Activated gamma-delta T cell treated with Interleukin-2 at 50 U/mL for 16 hours (primary cell): Measurements from ENCODE around the gene HBG1.
"Not testable (repeated sequence)": the region's sequence is repeated elsewhere in the genome, so short reads cannot be mapped to it uniquely, and the experiment has no call there.

Source experiments
- DNase-seq: peaks from one replicate; pipeline ENCODE4 v3.0.0-alpha.2; 2020

HBG1 gene

DNA sequence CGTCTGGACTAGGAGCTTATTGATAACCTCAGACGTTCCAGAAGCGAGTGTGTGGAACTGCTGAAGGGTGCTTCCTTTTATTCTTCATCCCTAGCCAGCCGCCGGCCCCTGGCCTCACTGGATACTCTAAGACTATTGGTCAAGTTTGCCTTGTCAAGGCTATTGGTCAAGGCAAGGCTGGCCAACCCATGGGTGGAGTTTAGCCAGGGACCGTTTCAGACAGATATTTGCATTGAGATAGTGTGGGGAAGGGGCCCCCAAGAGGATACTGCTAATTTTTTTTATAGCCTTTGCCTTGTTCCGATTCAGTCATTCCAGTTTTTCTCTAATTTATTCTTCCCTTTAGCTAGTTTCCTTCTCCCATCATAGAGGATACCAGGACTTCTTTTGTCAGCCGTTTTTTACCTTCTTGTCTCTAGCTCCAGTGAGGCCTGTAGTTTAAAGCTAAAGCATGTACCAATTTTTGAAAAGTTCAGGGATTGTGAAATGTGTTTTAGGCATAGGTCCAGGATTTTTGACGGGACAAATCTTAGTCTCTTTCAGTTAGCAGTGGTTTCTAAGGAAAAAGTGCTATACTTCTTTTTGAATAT, at the start of gene HBG1:
Gene HBG1 (minus strand): TSS at position 51 of the 590 bp plus-strand sequence. CDS start 53 bp downstream, outside the sequence.
- not testable (repeated sequence) for DNase-seq

DNA sequence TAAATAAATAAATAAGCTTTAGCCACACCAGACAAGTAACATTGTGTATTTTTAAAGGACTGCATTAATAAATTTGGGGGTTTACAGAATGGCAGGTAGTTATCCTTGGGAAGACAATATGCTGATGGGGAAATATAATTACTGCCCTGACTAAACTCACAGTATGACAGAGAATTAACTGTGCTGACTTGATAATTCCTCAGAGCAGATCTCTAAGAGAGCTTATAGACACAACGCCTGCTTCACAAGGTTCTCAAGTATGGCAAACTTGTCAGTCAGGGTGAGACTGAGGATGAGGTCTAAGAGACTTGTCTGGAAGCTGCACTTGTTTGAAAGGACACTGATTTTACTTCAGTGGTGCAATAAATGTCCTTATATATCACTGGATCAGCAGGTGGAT, 48.8 kb upstream of the HBG1 start:
- no peak for DNase-seq

- no peak for DNase-seq
Observed at GRCh38 chr11:5297721-5298323, 48.2 kb upstream of the HBG1 start.

- DNase-seq, result not testable (repeated sequence)
Observed at GRCh38 chr11:5294342-5294995, 44.8 kb upstream of the HBG1 start.

DNA sequence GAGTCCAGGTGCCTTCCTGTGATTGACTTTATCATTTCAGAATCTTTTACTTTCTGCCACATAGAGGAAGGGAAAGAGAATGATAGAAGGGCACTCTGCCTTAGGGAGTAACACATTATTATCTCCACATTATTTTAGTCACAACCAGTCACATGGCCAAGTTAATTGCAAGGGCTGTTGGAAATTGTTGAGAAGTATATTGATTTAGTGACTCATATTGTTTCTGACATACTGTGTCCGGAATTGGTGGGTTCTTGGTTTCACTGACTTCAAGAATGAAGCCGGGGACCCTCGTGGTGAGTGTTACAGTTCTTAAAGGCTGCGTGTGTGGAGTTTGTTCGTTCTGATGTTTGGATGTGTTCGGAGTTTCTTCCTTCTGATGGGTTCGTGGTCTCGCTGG, 43.4 kb upstream of the HBG1 start:
- no peak for DNase-seq

DNA sequence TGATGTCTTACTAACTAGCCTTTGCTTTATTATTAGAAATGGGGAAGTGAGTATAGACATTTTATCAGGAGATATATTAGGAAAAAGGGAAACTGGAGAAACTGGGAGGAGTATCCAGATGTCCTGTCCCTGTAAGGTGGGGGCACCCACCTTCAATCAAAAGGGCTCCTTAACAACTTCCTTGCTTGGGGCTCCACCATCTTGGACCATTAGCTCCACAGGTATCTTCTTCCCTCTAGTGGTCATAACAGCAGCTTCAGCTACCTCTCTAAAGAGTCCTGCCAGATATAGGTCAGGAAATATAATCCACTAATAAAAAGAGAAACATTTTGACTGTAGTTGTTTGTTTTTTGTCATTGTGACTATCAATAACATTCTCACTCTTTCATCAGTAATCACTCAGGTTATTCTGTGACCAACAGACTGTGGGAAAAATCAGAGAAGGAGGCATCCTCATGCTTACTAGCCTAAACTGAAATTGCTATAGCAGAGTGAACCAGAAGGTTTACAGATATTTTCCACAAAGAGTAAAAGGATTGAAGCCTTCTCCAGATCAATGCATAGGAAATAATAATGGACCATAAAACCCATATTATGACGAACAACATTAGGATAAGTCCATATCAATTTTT, 41.7 kb upstream of the HBG1 start:
- DNase-seq, result no peak

GRCh38 chr11:5290106-5290505, 40.4 kb upstream of the HBG1 start:
- no peak for DNase-seq

DNA sequence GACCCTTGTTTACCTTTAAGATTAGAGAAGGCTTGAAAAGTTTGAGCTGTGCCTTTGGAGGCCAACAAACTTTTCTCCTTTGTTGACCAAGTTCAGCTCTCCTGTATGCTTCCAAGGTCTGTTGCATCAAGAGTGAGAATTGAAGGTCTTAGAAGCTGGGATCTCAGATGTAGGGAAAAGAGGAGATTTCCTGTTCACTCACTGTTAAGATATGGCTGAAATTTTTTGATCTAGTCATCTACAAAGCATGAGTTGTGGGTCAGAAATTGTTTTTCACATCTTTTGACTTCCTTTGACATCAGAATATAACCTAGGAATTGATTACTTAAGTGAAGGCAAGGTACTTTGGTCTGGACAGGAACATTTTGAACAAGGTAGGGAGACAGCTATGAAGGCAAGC, 40.0 kb upstream of the HBG1 start:
- no peak for DNase-seq

DNA sequence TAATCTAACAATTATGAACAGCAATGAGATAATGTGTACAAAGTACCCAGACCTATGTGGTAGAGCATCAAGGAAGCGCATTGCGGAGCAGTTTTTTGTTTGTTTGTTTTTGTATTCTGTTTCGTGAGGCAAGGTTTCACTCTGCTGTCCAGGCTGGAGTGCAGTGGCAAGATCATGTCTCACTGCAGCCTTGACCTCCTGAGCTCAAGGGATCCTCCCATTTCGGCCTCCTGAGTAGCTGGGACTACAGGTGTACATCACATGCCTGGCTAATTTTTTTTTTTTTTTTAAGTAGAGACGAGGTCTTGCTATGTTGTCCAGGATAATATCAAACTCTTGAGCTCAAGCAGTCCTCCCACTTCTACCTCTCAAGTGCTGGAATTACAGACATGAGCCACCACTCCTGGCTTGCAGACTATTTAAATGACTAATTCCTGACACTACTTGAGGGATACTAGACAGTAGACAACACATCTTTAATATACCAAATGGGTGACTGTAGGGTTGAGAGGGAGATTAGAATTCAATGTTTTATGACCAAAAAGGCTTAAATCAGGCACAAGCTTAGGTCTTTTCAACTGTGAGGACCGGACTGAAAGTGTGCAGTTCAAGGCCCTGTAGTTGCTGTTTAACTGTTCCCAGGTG, 39.4 kb upstream of the HBG1 start:
- no peak for DNase-seq

GRCh38 chr11:5288108-5288905, 38.6 kb upstream of the HBG1 start:
- no peak for DNase-seq

- DNase-seq, result no peak
Observed at GRCh38 chr11:5286901-5287300, 37.2 kb upstream of the HBG1 start.

DNA sequence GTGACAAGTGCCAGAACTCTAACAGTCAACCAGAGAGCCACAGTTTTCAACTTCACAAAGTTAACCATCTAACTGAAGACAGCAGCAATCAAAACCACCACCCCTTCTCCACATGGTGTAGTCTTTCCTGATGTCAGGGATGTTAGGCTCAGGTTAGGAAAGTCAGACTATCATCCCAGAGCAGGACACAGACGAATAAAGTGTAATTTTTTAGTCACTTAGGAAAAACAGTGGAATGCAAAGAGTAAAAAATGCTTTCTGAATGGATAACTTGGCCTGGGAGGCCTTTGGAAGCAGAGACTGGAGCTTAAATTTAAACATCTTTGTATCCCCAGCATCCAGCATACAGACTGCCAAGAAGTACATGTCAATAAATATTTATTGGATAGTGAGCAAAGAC, 36.7 kb upstream of the HBG1 start:
- no peak for DNase-seq

- DNase-seq, result no peak
Observed at GRCh38 chr11:5285703-5286340, 36.2 kb upstream of the HBG1 start.

GRCh38 chr11:5284637-5285036, 35.0 kb upstream of the HBG1 start:
- DNase-seq, result no peak

- no peak for DNase-seq
Observed at GRCh38 chr11:5283882-5284281, 34.2 kb upstream of the HBG1 start.

DNA sequence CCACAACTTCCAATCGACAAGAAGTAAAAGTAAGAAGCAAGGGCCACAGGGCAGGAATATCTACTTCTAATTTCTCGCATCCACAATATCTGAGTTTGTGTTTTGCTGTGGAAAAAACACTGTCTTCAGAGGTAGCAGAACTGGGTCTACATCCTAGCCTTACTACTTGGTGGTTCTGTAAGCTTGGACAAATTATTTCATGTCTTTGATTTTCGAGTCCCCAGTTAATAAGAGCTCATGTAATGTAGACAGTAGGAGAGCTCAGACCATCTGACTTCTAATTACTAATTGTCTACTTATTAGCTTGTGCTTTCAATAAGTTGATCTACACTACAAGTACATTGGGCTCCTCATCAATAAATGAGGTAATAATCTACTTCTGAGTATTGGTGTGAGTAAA, 33.4 kb upstream of the HBG1 start:
- DNase-seq, result no peak

GRCh38 chr11:5282628-5283027, 33.0 kb upstream of the HBG1 start:
- DNase-seq, result no peak

DNA sequence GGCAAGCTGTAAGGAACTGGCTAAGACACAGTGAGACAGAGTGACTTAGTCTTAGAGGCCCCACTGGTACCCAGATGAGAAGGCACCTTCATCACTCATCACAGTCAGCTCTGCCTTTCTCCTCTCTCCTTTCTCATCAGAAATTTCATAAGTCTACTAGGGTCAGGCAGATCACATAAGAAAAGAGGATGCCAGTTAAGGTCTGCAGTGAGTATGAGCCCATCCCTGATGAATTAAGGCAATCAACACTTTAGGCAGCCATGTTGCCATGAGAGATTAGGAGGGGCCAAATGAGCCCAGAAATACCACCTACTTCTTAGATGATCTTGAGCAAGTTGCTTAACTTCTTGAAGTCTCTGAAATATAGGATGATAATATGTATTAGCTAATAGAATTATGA, 31.9 kb upstream of the HBG1 start:
- DNase-seq, result no peak

- DNase-seq, result no peak
Observed at GRCh38 chr11:5280582-5281102, 31.0 kb upstream of the HBG1 start.

GRCh38 chr11:5279471-5280090, 29.9 kb upstream of the HBG1 start:
- no peak for DNase-seq

DNA sequence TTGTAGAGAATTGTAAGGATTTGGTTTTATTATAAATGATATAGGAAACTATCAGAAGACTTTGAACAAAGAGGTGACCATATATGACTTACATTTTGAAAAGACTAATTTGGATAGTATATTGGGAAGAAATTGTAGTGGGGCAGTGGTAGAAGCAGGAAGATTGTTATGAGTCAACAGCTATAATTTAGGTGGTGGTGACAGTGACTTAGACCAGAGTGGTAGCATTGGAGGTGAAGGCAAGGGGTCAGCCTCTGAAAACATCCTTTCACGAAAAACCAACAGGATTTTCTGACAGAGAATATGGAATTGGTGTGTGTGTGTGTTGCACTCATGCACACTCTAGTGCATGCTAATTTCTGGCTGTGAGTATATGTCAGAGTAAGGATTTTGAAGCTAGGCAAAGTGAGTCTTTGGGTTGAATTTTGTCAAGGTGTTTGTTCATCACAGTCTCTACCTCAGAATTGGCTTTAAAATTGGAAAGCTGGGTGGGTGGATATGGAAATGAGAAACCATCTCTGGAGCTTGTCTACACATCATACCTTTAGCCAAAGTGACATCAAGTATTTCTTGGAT, 28.2 kb upstream of the HBG1 start:
- DNase-seq, result no peak
